HepG2 (cell line): ENCODE results near the gene PPP1R13L. TPM values are rescaled to one million over a fixed set of nuclear protein-coding genes. Genes with fewer than 3 reads are reported as not detected.
A peak's percentile ranks its signal among the peaks of the same experiment; 100 is the strongest.

Source experiments
- ERF ChIP-seq: IDR thresholded peaks from 2 replicates; pipeline ENCODE4 v1.6.1; 2018; ENCODE audit warnings: missing biosample characterization, missing genetic modification reagents
- GLI4 ChIP-seq: sonication (generic); formaldehyde crosslinking; IDR thresholded peaks from 2 replicates; pipeline ENCODE4 v1.5.1; 2020; ENCODE audit warnings: missing genetic modification reagents, mild to moderate bottlenecking, moderate library complexity, borderline replicate concordance
- KLF11 ChIP-seq: IDR thresholded peaks from 2 replicates; pipeline ENCODE4 v1.6.1; 2016; ENCODE audit warnings: missing compliant biosample characterization
- KMT2B ChIP-seq: IDR thresholded peaks from 2 replicates; pipeline ENCODE4 v1.6.1; 2016; ENCODE audit warnings: missing genetic modification reagents, missing compliant biosample characterization
- MED13 ChIP-seq: sonication (generic); formaldehyde crosslinking; IDR thresholded peaks from 2 replicates; pipeline ENCODE4 v1.5.0; 2020; ENCODE audit warnings: missing genetic modification reagents
- NR2F1 ChIP-seq, 2 experiments: fragments of 450-650 bp in 1 of 2; formaldehyde crosslinking in 1 of 2; IDR thresholded peaks; 2 replicates each; pipeline versions ENCODE4 v1.5.0 to v1.6.1; 2016 to 2020; ENCODE audit warnings: mild to moderate bottlenecking in 1 of 2, missing compliant biosample characterization in 1 of 2, missing genetic modification reagents in 1 of 2, moderate library complexity in 1 of 2
- PAWR ChIP-seq: sonication (generic); formaldehyde crosslinking; IDR thresholded peaks from 2 replicates; pipeline ENCODE4 v1.4.0; 2020; ENCODE audit warnings: missing genetic modification reagents, mild to moderate bottlenecking, borderline replicate concordance
- RAD21 ChIP-seq: fragments of 450-650 bp; formaldehyde crosslinking; IDR thresholded peaks from 2 replicates; pipeline ENCODE4 v1.5.0; 2020; ENCODE audit warnings: mild to moderate bottlenecking
- SIN3B ChIP-seq: fragments of 150-350 bp; IDR thresholded peaks from 2 replicates; pipeline ENCODE4 v1.6.1; 2014; ENCODE audit warnings: low read length
- SP1 ChIP-seq, 2 experiments: fragments of 450-650 bp in 1 of 2; sonication (generic) in 1 of 2; formaldehyde crosslinking in 1 of 2; IDR thresholded peaks; 2 replicates each; pipeline versions ENCODE4 v1.4.0 to v1.6.1; 2016 to 2020; ENCODE audit warnings: missing genetic modification reagents in 1 of 2
- SRY ChIP-seq: sonication (generic); formaldehyde crosslinking; IDR thresholded peaks from 2 replicates; pipeline ENCODE4 v1.8.0; 2022; ENCODE audit warnings: mild to moderate bottlenecking, missing genetic modification reagents
- ZFP62 ChIP-seq: sonication (generic); formaldehyde crosslinking; IDR thresholded peaks from 2 replicates; pipeline ENCODE4 v1.4.0; 2020; ENCODE audit warnings: missing genetic modification reagents
- ZNF124 ChIP-seq: sonication (generic); formaldehyde crosslinking; IDR thresholded peaks from 2 replicates; pipeline ENCODE4 v1.4.0; 2020; ENCODE audit warnings: missing genetic modification reagents
- ZNF136 ChIP-seq: sonication (generic); formaldehyde crosslinking; IDR thresholded peaks from 2 replicates; pipeline ENCODE4 v1.8.1; 2022; ENCODE audit warnings: low read depth, mild to moderate bottlenecking, moderate library complexity, missing genetic modification reagents
- ZNF264 ChIP-seq: sonication (generic); formaldehyde crosslinking; IDR thresholded peaks from 2 replicates; pipeline ENCODE4 v1.4.0; 2020; ENCODE audit warnings: missing genetic modification reagents
- ZNF33B ChIP-seq: sonication (generic); formaldehyde crosslinking; IDR thresholded peaks from 2 replicates; pipeline ENCODE4 v1.5.1; 2020; ENCODE audit warnings: mild to moderate bottlenecking, missing genetic modification reagents
- ZNF432 ChIP-seq: sonication (generic); formaldehyde crosslinking; IDR thresholded peaks from 2 replicates; pipeline ENCODE4 v1.5.0; 2020; ENCODE audit warnings: missing genetic modification reagents, mild to moderate bottlenecking, borderline replicate concordance
- ZNF672 ChIP-seq: sonication (generic); formaldehyde crosslinking; IDR thresholded peaks from 2 replicates; pipeline ENCODE4 v1.8.1; 2022; ENCODE audit warnings: missing genetic modification reagents
- ZSCAN25 ChIP-seq: sonication (generic); formaldehyde crosslinking; IDR thresholded peaks from 2 replicates; pipeline ENCODE4 v1.8.0; 2022; ENCODE audit warnings: mild to moderate bottlenecking, missing genetic modification reagents
- polyA plus RNA-seq, 8 experiments: library from polyadenylated mRNA; depleted of rRNA in 3 of 8; stranded (reverse) in 7 of 8; unstranded in 1 of 8; fragments of >200 nt; fragmentation: Illumina TruSeq in 4 of 8; extraction: Trizol in 4 of 8; gene quantifications; 2 replicates each; pipeline versions ENCODE4 v1.2.1 to v1.2.3, GENCODE V29; 2011 to 2016; ENCODE audit warnings: low read depth in 4 of 8, missing spikeins in 1 of 8, mixed read lengths in 1 of 8; ENCODE audit not compliant: insufficient read depth in 1 of 8
- total RNA-seq, 5 experiments: library from RNA; depleted of rRNA; stranded (reverse); fragments of >200 nt; fragmentation: Illumina TruSeq; extraction: Trizol; gene quantifications; 2 replicates each; pipeline ENCODE4 v1.2.3, GENCODE V29; 2016; ENCODE audit warnings: low read depth in 1 of 5
- TF ChIP-seq, protein P1 (sequence below): sonication (generic); formaldehyde crosslinking; IDR thresholded peaks from 2 replicates; pipeline ENCODE4 v1.8.0; 2022; ENCODE audit warnings: mild to moderate bottlenecking, missing genetic modification reagents; ENCODE audit not compliant: insufficient replicate concordance
- TF ChIP-seq, protein P2 (sequence below): sonication (generic); formaldehyde crosslinking; IDR thresholded peaks from 2 replicates; pipeline ENCODE4 v1.5.0; 2020; ENCODE audit warnings: mild to moderate bottlenecking, missing genetic modification reagents
- TF ChIP-seq, protein P3 (sequence below): sonication (generic); formaldehyde crosslinking; IDR thresholded peaks from 2 replicates; pipeline ENCODE4 v1.9.0; 2021; ENCODE audit warnings: missing genetic modification reagents, mild to moderate bottlenecking, borderline replicate concordance
- TF ChIP-seq, protein P4 (sequence below): sonication (generic); IDR thresholded peaks from 2 replicates; pipeline ENCODE4 v1.6.1; 2016; ENCODE audit warnings: low read depth, borderline replicate concordance
- TF ChIP-seq, protein P5 (sequence below): sonication (generic); formaldehyde crosslinking; IDR thresholded peaks from 2 replicates; pipeline ENCODE4 v1.4.0; 2020; ENCODE audit warnings: missing genetic modification reagents; ENCODE audit errors: not compliant biosample characterization

The PPP1R13L gene
- total and polyA plus RNA-seq, 2 of the 13 experiments (the other 11 are each of a cell fraction or from before 2014, with no cell fraction given), result 1.3 to 6.6 TPM

DNA sequence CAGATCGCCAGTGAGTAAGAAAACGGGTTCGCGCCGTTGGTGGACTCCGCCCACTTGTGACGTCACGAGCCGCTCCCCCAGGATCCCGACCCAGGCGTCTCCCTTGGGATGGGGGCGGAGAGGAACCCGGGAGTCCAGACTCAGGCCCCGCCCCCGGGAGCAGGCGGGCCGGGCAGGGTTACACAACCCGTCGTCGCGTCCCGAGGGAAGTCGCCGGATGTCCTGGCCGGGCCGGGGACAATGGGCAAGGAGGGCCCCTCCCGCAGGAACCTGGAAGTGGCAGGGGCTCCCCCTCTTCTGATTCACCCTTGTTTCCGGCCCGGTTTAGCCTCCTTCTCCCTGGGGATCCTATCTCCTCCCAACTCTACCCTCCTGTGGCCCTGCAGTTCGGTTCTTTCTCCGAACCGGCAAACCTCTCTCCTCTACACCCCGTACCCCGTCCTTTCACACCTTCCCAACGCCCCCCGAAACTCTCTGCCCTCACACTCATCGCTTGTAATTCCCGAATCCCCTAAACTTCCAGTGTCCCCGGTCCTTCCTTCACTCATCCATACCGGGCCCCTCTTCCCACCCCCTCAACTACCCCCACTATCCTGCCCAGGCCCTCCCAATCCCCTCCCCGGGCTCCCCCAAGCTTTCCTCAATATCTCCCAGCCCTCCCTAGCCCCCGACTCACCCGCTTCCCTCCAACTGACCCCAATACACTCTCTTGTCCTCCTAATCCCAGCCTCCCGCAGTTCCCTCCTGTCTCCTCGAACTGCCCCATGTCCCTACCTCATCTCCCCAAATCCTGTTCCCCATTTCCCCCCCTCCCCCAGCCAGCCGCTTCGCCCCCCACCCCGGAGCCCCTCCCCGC, 38.8 kb upstream of the PPP1R13L start (continued):
- TF ChIP-seq, protein P1, sequence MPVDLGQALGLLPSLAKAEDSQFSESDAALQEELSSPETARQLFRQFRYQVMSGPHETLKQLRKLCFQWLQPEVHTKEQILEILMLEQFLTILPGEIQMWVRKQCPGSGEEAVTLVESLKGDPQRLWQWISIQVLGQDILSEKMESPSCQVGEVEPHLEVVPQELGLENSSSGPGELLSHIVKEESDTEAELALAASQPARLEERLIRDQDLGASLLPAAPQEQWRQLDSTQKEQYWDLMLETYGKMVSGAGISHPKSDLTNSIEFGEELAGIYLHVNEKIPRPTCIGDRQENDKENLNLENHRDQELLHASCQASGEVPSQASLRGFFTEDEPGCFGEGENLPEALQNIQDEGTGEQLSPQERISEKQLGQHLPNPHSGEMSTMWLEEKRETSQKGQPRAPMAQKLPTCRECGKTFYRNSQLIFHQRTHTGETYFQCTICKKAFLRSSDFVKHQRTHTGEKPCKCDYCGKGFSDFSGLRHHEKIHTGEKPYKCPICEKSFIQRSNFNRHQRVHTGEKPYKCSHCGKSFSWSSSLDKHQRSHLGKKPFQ (CRISPR knock-in tag), result no peak
- TF ChIP-seq KLF11 (CRISPR knock-in tag), result no peak
- TF ChIP-seq ERF, result peak; percentile 81; the same call in 1 of the 2 replicates
- TF ChIP-seq RAD21 (CRISPR knock-in tag), result no peak
- no peak for TF ChIP-seq ZFP62 (CRISPR knock-in tag)
- no peak for TF ChIP-seq MED13 (CRISPR knock-in tag)
- TF ChIP-seq ZNF672 (CRISPR knock-in tag), result no peak
- TF ChIP-seq, protein P2, sequence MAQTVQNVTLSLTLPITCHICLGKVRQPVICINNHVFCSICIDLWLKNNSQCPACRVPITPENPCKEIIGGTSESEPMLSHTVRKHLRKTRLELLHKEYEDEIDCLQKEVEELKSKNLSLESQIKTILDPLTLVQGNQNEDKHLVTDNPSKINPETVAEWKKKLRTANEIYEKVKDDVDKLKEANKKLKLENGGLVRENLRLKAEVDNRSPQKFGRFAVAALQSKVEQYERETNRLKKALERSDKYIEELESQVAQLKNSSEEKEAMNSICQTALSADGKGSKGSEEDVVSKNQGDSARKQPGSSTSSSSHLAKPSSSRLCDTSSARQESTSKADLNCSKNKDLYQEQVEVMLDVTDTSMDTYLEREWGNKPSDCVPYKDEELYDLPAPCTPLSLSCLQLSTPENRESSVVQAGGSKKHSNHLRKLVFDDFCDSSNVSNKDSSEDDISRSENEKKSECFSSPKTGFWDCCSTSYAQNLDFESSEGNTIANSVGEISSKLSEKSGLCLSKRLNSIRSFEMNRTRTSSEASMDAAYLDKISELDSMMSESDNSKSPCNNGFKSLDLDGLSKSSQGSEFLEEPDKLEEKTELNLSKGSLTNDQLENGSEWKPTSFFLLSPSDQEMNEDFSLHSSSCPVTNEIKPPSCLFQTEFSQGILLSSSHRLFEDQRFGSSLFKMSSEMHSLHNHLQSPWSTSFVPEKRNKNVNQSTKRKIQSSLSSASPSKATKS (CRISPR knock-in tag), result no peak
- TF ChIP-seq ZNF124, result 0 out of 2 replicates have a peak, but pooled peaks have one; percentile 37
- TF ChIP-seq, protein P3, sequence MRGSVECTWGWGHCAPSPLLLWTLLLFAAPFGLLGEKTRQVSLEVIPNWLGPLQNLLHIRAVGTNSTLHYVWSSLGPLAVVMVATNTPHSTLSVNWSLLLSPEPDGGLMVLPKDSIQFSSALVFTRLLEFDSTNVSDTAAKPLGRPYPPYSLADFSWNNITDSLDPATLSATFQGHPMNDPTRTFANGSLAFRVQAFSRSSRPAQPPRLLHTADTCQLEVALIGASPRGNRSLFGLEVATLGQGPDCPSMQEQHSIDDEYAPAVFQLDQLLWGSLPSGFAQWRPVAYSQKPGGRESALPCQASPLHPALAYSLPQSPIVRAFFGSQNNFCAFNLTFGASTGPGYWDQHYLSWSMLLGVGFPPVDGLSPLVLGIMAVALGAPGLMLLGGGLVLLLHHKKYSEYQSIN, result no peak
- TF ChIP-seq ZNF264, result 0 out of 2 replicates have a peak, but pooled peaks have one; percentile 31
- no peak for TF ChIP-seq SP1 (IDR thresholded peaks at IDR 0.05)
- TF ChIP-seq SP1 (CRISPR knock-in tag; IDR thresholded peaks at IDR 0.05), result peak; percentile 75
- no peak for TF ChIP-seq KMT2B (CRISPR knock-in tag)
- TF ChIP-seq SRY (CRISPR knock-in tag), result no peak
- no peak for TF ChIP-seq ZNF136
- no peak for TF ChIP-seq GLI4
- TF ChIP-seq ZNF33B (CRISPR knock-in tag), result no peak
- TF ChIP-seq PAWR, result no peak
- TF ChIP-seq NR2F1 (CRISPR knock-in tag; IDR thresholded peaks at IDR 0.05), result no peak
- TF ChIP-seq, protein P4, sequence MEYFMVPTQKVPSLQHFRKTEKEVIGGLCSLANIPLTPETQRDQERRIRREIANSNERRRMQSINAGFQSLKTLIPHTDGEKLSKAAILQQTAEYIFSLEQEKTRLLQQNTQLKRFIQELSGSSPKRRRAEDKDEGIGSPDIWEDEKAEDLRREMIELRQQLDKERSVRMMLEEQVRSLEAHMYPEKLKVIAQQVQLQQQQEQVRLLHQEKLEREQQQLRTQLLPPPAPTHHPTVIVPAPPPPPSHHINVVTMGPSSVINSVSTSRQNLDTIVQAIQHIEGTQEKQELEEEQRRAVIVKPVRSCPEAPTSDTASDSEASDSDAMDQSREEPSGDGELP, result peak; percentile 67; the same call in 1 of the 2 replicates
- TF ChIP-seq, protein P5, sequence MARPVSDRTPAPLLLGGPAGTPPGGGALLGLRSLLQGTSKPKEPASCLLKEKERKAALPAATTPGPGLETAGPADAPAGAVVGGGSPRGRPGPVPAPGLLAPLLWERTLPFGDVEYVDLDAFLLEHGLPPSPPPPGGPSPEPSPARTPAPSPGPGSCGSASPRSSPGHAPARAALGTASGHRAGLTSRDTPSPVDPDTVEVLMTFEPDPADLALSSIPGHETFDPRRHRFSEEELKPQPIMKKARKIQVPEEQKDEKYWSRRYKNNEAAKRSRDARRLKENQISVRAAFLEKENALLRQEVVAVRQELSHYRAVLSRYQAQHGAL, result no peak
- no peak for TF ChIP-seq ZNF432 (CRISPR knock-in tag)
- TF ChIP-seq ZSCAN25 (CRISPR knock-in tag), result no peak
- no peak for TF ChIP-seq SIN3B
